HCT116 (cell line): ENCODE measurements around the gene CASP12.

Source experiments
- CEBPB ChIP-seq: IDR thresholded peaks from 2 replicates; pipeline ENCODE4 v1.6.1; 2012; ENCODE audit warnings: low read depth
- CTCF ChIP-seq, 3 experiments: fragments of 200-600 bp in 1 of 3; sonication (generic) in 1 of 3; IDR thresholded peaks in 2 of 3; conservative IDR thresholded peaks in 1 of 3; 2 replicates each; pipeline ENCODE4 v1.5.1; 2012 to 2017; ENCODE audit warnings: low read depth in 2 of 3, low read length in 2 of 3, antibody characterized with exemption in 1 of 3, borderline replicate concordance in 1 of 3, control low read depth in 1 of 3, mild to moderate bottlenecking in 1 of 3, mixed read lengths in 1 of 3, mixed run types in 1 of 3, moderate library complexity in 1 of 3; ENCODE audit not compliant: insufficient read depth in 1 of 3
- EZH2phosphoT487 ChIP-seq: fragments of 200-600 bp; IDR thresholded peaks from 2 replicates; pipeline ENCODE4 v1.6.1; 2018; ENCODE audit warnings: antibody characterized with exemption, borderline replicate concordance
- MAX ChIP-seq: IDR thresholded peaks from 2 replicates; pipeline ENCODE4 v1.6.1; 2012
- POLR2A ChIP-seq: IDR thresholded peaks from 2 replicates; pipeline ENCODE4 v1.7.0; 2011; ENCODE audit warnings: borderline replicate concordance; ENCODE audit not compliant: insufficient read depth, insufficient read length; ENCODE audit errors: extremely low read depth
- POLR2AphosphoS5 ChIP-seq: IDR thresholded peaks from 2 replicates; pipeline ENCODE4 v1.6.1; 2011; ENCODE audit warnings: mild to moderate bottlenecking, low read depth, low read length, moderate library complexity
- RAD21 ChIP-seq: IDR thresholded peaks from 2 replicates; pipeline ENCODE4 v1.6.1; 2012; ENCODE audit warnings: low read depth, mild to moderate bottlenecking
- SP1 ChIP-seq: IDR thresholded peaks from 2 replicates; pipeline ENCODE4 v1.6.1; 2012; ENCODE audit warnings: low read depth
- TCF7L2 ChIP-seq: IDR thresholded peaks from 2 replicates; pipeline ENCODE4 v1.7.0; 2011; ENCODE audit warnings: borderline replicate concordance, inconsistent platforms; ENCODE audit not compliant: insufficient read depth, insufficient read length; ENCODE audit errors: extremely low read depth
- TF ChIP-seq, protein P1 (sequence below): IDR thresholded peaks from 2 replicates; pipeline ENCODE4 v1.6.1; 2012
- TF ChIP-seq, protein P2 (sequence below): IDR thresholded peaks from 2 replicates; pipeline ENCODE4 v1.6.1; 2011; ENCODE audit warnings: mild to moderate bottlenecking, low read length, moderate library complexity; ENCODE audit not compliant: insufficient replicate concordance; ENCODE audit errors: extremely low read depth

DNA sequence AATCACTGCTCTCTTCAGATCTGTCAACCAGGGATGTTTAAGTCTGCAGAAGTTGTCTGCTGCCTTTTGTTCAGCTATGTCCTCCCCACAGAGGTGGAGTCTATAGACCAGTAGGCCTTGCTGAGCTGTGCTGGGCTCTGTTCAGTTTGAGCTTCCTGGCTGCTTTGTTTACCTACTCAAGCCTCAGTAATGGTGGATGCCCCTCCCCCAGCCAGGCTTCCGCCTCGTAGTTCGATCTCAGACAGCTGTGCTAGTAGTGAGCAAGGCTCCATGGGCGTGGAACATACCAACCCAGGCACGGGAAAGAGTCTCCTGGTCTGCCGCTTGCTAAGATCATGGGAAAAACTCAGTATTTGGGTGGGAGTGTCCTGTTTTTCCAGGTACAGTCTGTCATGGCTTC is 27.6 kb upstream of the CASP12 start:
- TF ChIP-seq POLR2A (no peak), CTCF (IDR thresholded peaks at IDR 0.05 in 2 of 3, conservative IDR thresholded peaks at IDR 0.05 in 1 of 3; ENCODE audit: borderline replicate concordance in 1 of 3, insufficient read depth in 1 of 3, low read depth in 2 of 3, low read length in 2 of 3) (no peak), CEBPB (no peak), RAD21 (no peak), MAX (no peak), POLR2AphosphoS5 (no peak), SP1 (no peak), TCF7L2 (no peak), EZH2phosphoT487 (no peak)
- TF ChIP-seq, protein P1, sequence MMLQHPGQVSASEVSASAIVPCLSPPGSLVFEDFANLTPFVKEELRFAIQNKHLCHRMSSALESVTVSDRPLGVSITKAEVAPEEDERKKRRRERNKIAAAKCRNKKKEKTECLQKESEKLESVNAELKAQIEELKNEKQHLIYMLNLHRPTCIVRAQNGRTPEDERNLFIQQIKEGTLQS = no peak
- TF ChIP-seq, protein P2, sequence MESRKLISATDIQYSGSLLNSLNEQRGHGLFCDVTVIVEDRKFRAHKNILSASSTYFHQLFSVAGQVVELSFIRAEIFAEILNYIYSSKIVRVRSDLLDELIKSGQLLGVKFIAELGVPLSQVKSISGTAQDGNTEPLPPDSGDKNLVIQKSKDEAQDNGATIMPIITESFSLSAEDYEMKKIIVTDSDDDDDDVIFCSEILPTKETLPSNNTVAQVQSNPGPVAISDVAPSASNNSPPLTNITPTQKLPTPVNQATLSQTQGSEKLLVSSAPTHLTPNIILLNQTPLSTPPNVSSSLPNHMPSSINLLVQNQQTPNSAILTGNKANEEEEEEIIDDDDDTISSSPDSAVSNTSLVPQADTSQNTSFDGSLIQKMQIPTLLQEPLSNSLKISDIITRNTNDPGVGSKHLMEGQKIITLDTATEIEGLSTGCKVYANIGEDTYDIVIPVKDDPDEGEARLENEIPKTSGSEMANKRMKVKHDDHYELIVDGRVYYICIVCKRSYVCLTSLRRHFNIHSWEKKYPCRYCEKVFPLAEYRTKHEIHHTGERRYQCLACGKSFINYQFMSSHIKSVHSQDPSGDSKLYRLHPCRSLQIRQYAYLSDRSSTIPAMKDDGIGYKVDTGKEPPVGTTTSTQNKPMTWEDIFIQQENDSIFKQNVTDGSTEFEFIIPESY = no peak
